ENCODE results near the gene SESN1.

GRCh38 chr6:109071125-109071917 is 23.3 kb downstream of the SESN1 start:
- no peak for TF ChIP-seq CTCF (IDR thresholded peaks at IDR 0.05)
- TF ChIP-seq, protein P1, sequence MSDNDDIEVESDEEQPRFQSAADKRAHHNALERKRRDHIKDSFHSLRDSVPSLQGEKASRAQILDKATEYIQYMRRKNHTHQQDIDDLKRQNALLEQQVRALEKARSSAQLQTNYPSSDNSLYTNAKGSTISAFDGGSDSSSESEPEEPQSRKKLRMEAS (IDR thresholded peaks at IDR 0.05), result no peak
- no peak for TF ChIP-seq MAFK (IDR thresholded peaks at IDR 0.05; ENCODE audit: partially characterized antibody)
- TF ChIP-seq, protein P2, sequence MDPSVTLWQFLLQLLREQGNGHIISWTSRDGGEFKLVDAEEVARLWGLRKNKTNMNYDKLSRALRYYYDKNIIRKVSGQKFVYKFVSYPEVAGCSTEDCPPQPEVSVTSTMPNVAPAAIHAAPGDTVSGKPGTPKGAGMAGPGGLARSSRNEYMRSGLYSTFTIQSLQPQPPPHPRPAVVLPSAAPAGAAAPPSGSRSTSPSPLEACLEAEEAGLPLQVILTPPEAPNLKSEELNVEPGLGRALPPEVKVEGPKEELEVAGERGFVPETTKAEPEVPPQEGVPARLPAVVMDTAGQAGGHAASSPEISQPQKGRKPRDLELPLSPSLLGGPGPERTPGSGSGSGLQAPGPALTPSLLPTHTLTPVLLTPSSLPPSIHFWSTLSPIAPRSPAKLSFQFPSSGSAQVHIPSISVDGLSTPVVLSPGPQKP (IDR thresholded peaks at IDR 0.05; ENCODE audit: low read depth, low read length), result no peak
- TF ChIP-seq EP300 (IDR thresholded peaks at IDR 0.05), result no peak
- TF ChIP-seq SMC3 (IDR thresholded peaks at IDR 0.05), result no peak
- no peak for TF ChIP-seq ESRRA (IDR thresholded peaks at IDR 0.05; ENCODE audit: borderline replicate concordance, low read length)
- no peak for TF ChIP-seq RAD21 (conservative IDR thresholded peaks at IDR 0.05 in 1 of 2, IDR thresholded peaks at IDR 0.05 in 1 of 2)
- TF ChIP-seq CHD4 (IDR thresholded peaks at IDR 0.05; ENCODE audit: borderline replicate concordance), result no peak
- TF ChIP-seq POLR2A (IDR thresholded peaks at IDR 0.05; ENCODE audit: low read length), result no peak
- TF ChIP-seq CEBPB (IDR thresholded peaks at IDR 0.05), result no peak
- no peak for TF ChIP-seq RCOR1 (IDR thresholded peaks at IDR 0.05; ENCODE audit: low read depth, low read length)
- TF ChIP-seq CHD2 (IDR thresholded peaks at IDR 0.05; ENCODE audit: low read length, partially characterized antibody), result no peak
- no peak for TF ChIP-seq HDAC2 (IDR thresholded peaks at IDR 0.05)
